ENCODE measurements around the gene RAB1B.

Gene RAB1B

GRCh38 chr11:66268244-66268951 is at the start of gene RAB1B:
Gene RAB1B, plus strand, starts transcription at chr11:66268639. Its CDS starts 41 bp downstream, at chr11:66268680.
- peak; percentile 99 to 100 for DNase-seq (ENCODE audit: low read depth in 2 of 2)

DNA sequence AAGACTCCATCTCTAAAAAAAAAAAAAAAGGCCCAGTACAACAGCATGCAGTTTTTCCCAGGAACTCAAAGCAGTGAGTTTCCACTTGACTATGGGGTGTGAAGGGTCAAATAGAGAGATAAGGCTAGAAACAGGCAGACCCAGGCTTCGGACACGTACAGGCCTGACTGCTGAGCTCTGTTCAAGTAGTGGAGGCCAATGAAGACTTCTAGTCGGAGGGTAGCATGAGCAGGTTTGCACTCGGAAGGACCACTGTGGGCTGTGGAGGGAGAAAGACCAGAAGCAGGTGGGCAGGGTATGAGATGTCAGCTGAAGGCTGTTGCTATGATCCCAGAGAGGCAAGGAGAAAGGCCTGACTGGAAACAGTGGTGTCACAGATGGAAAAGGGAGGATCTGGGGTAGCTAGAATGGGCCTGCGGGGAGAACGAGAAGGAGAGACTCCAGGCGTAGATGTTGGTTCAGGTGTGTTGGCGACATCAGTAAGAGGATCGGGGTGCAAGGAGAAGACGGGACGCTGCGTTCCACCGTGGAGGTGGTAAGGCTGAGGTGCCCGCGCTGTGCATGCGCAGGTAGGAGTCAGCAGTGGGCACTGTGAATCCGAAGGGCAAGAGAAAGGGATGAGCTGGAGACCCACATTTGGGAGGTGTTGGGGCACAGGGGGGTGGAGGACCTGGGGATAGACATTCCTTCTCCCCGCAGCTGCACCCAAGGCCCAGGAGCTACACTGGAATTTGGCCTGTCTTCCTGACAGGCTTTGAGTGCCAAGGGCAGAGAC is 49.4 kb upstream of the RAB1B start:
- DNase-seq (ENCODE audit: low read depth in 2 of 2) = no peak

DNA sequence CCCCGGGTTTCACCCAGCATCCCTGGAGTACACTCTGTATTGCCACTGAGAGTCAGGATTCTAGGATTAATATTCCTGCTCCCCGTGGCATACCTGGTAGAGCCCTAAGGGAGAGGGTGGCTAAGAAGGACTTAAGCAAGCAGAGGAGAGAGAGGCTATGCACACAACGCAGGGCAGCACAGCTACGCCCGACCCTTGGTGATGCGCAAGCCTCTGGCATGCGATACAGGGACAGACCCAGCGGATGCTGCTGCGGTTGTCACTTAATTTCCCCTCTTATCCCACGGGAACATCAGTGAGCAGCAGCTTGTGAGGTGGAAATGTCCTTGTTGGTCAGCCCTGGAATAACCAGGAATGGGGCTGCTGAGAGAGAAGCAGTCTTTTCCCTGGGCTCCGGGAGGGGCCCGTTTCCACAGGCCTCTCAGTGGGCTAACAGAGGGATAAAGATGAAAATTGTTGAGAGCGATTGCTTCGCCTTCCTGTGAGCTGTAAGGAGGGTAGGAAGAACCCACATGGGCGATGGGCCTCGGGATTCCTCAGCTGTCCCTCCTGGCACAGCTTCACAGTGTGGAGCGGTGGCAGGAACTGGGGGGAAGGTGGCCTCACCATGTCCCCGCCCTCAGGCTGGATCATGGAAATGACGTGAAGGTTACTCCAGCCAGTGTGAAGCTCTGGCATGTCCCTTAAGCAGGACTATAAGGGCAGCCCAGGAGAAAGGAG is 48.4 kb upstream of the RAB1B start:
- no peak for DNase-seq (ENCODE audit: low read depth in 2 of 2)

DNA sequence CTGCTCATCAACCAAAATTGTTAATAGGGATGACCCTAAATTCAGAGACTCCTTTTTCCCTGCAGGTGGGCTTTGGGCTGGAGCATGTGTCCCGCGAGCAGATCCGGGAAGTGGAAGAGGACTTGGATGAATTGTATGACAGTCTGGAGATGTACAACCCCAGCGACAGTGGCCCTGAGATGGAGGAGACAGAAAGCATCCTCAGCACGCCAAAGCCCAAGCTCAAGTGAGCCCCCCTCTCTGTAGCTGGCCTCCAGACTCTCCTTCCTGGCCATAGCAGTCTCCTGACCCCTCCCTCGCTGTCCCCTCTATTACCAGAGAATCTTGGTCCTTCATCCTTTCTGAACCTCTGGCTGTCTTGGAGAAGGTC is 47.9 kb upstream of the RAB1B start:
- DNase-seq (ENCODE audit: low read depth in 2 of 2) = no peak

GRCh38 chr11:66221012-66221411 is 47.4 kb upstream of the RAB1B start:
- no peak for DNase-seq (ENCODE audit: low read depth in 2 of 2)

GRCh38 chr11:66221726-66222236 is 46.7 kb upstream of the RAB1B start:
- DNase-seq (ENCODE audit: low read depth in 2 of 2) = no peak

DNA sequence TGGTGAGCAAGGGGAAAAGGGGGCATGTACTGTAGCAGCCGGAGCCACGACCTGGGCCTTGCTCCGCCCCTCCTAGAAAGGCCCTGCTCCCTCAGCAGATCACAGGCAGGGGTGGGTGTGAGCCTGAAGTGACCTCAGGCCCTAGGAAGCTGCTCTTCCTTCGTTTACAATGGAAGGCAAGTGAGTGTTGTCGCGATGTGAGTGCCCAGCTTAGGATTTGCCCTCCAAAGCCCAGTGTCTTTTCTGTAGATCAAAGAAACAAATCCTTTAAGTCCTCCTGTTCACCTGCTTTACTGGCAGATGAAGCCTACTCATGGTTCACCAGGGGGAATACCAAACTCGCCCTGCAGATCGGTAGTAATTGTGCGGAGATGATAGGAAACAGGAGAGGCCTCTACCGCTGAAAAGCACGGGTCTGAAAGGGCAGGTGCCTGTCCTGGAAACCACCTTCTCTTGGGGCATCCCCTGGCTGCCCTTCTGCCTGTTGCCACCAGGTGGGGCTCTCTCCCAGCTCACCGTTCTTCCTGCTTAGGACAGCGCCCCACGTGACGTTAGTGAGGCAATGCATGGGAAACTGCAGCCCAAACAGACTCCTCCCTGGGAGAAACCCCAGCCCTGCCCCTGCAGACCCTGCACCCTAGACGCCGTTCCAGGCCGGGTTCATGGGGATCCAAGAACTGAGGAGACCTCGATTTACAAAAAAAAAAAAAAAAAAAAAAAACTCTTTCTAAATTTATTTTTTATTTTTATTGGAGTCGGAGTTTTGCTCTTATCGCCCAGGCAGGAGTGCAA is 45.9 kb upstream of the RAB1B start:
- DNase-seq (ENCODE audit: low read depth in 2 of 2) = peak; percentile 87 to 93

GRCh38 chr11:66224226-66224855 is 44.1 kb upstream of the RAB1B start:
- no peak for DNase-seq (ENCODE audit: low read depth in 2 of 2)

DNA sequence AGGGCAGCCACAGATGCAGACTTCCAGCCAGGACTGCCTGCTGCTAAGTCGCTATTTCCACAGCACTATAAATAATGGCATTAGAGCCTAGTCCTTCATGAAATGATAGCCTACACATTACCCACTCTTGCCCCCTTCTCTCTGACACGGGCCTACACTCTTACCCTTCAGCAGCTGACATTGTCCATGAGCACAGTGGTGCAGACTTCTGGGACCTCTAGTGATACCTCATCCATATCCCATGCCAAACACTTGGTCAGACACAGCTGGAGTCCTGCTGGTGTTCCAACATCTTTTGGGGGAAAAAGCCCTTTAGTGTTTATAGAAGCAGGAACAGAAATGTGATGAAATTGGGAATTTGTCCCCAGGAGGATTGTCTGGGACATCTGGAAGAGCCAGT is 43.4 kb upstream of the RAB1B start:
- no peak for DNase-seq (ENCODE audit: low read depth in 2 of 2)

DNA sequence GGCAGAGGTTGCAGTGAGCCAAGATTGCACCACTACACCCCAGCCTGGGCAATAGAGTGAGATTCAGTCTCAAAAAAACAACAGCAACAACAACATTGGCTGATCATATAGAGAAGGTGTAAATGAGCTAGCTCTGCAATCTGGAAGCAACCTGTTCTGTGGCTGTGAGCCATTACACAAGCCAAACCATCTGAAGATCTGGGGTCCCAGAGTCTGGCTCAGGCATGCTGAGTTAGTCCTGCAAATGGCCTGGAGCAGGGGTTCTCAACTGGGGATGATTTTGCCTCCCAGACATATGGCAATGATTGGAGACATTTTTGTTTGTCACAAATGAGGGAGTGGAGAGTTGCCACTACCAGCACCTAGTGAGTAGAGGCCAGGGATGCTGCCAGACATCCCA is 42.3 kb upstream of the RAB1B start:
- DNase-seq (ENCODE audit: low read depth in 2 of 2) = no peak

DNA sequence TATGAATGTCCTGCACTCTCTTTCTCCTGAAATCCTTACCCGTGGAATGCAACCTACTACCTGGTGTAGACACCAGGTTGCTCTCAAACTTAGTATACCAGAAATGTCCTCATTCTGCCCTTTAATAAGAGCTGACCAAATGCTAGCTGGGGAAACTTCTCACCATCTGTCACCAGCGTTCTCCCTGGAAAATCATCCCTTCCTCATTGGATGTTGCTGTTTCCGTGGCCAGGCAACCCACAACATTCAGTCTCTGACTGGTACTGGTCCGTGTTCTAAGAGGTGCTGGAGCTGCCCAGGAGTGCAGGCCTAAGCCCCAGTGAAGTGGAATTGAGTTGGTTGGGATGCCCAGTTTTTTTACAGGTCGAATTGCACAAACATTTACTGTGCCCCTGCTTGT is 40.7 kb upstream of the RAB1B start:
- no peak for DNase-seq (ENCODE audit: low read depth in 2 of 2)

DNA sequence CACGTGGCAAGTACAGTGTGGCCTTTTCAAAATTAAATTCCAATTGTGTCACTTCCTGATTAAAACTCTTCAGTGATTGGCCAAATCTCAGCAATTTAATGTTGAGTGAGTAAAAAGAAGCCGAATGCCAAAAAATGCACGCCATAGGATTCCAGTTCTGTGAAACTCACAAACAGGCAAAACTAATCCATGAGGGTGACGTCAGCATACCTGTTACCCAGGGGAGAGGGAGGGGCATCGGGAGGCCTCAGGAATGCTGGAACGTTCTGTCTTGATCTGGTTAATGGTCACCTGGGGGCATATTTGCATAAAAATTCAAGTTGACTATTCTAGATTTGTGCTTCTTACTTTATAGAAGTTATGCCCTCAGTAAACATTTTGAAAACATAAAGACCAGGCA is 39.9 kb upstream of the RAB1B start:
- DNase-seq (ENCODE audit: low read depth in 2 of 2) = no peak

GRCh38 chr11:66230156-66230555 is 38.3 kb upstream of the RAB1B start:
- DNase-seq (ENCODE audit: low read depth in 2 of 2) = no peak

DNA sequence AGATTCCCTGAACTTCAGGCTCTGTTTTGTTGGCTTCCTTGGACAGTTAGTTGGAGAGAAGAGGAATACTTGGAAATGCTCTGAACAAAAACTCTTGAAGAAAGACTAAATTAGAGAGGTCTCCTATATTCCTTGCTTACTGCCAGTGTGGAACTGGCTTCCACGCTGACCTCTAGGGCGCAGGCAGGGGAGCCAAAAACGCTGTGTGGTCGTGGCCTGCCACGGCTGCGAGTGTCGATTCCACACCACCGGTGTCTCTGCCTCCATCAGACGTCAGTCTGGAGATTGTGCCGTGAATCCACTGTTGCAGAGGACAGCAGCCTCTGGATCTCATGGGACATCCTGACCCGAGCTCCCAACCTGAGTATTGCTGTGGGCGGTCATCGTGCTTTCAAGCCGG is 37.5 kb upstream of the RAB1B start:
- no peak for DNase-seq (ENCODE audit: low read depth in 2 of 2)

DNA sequence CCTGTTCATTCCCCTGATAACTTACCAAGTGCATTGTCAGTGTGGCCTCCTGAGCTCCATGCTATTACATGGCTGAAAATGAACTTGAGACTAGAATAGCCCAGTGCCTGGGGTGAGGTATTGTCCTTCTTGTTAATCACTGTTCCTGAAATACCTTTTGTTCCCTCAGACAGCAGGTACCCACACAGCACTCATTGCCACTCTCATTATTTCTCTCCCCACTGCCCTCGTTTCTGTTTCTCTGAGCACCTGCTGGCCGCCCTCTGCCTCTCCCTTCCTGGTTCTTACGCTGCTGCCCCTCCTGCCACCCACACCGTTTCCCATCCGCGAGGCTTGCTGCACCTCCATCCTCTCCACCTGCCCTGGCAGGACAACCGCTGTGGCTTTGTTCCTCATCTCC is 36.9 kb upstream of the RAB1B start:
- DNase-seq (ENCODE audit: low read depth in 2 of 2) = no peak

- no peak for DNase-seq (ENCODE audit: low read depth in 2 of 2)
These were observed 35.7 kb upstream of the RAB1B start for GRCh38 chr11:66232769-66233168.

- no peak for DNase-seq (ENCODE audit: low read depth in 2 of 2)
These were observed 35.1 kb upstream of the RAB1B start for GRCh38 chr11:66233301-66233700.

- no peak for DNase-seq (ENCODE audit: low read depth in 2 of 2)
These were observed 33.3 kb upstream of the RAB1B start for GRCh38 chr11:66235141-66235540.

- DNase-seq (ENCODE audit: low read depth in 2 of 2) = no peak
These were observed 30.6 kb upstream of the RAB1B start for GRCh38 chr11:66237867-66238266.

GRCh38 chr11:66238786-66239413 is 29.5 kb upstream of the RAB1B start:
- no peak for DNase-seq (ENCODE audit: low read depth in 2 of 2)

GRCh38 chr11:66239511-66239910 is 28.9 kb upstream of the RAB1B start:
- no peak for DNase-seq (ENCODE audit: low read depth in 2 of 2)
